Uterus (tissue), 4 donors: ENCODE results near the gene RARRES2. TPM values are rescaled to one million over a fixed set of nuclear protein-coding genes. Genes with fewer than 3 reads are reported as not detected.

Experiments used
- DNase-seq, 2 donors: peaks; one replicate each; pipeline ENCODE4 v3.0.0-alpha.2; 2019 to 2020
- H3K27ac ChIP-seq, 2 donors: fragments of 200-600 bp; sonication (generic); 1 replicate in 1 of 2; 2 replicates in 1 of 2; pipeline ENCODE4 v1.5.1; 2016 to 2018
- H3K27me3 ChIP-seq, 2 donors: fragments of 200-600 bp; sonication (generic); one replicate each; pipeline ENCODE4 v1.5.1; 2018 to 2019; ENCODE audit warnings: control low read depth in 1 of 2
- H3K36me3 ChIP-seq, 2 donors: fragments of 200-600 bp; sonication (generic); one replicate each; pipeline ENCODE4 v1.5.1; 2019; ENCODE audit warnings: control low read depth in 1 of 2
- H3K4me1 ChIP-seq, 2 donors: fragments of 200-600 bp; sonication (generic); one replicate each; pipeline ENCODE4 v1.5.1; 2018 to 2019; ENCODE audit warnings: control low read depth in 1 of 2
- H3K4me3 ChIP-seq, 2 donors: fragments of 200-600 bp; sonication (generic); 1 replicate in 1 of 2; 2 replicates in 1 of 2; pipeline ENCODE4 v1.5.1; 2018 to 2019; ENCODE audit warnings: mild to moderate bottlenecking in 1 of 2
- H3K9me3 ChIP-seq, 2 donors: fragments of 200-600 bp; sonication (generic); one replicate each; pipeline ENCODE4 v1.5.1; 2019; ENCODE audit warnings: control low read depth in 1 of 2
- CTCF ChIP-seq, 4 experiments: fragments of 200-600 bp in 2 of 4; fragments of 450-650 bp in 2 of 4; sonication (generic) in 2 of 4; IDR thresholded peaks; one replicate each; pipeline ENCODE4 v1.5.1; 2016 to 2019; ENCODE audit warnings: antibody characterized with exemption in 4 of 4, mild to moderate bottlenecking in 2 of 4, moderate library complexity in 1 of 4
- POLR2A ChIP-seq, 2 donors: fragments of 450-650 bp; IDR thresholded peaks; one replicate each; pipeline ENCODE4 v1.6.1; 2016; ENCODE audit warnings: antibody characterized with exemption in 2 of 2, mild to moderate bottlenecking in 1 of 2, moderate library complexity in 1 of 2
- intact Hi-C: fragments of 100-400 bp; cut with DNase I; formaldehyde crosslinking; loops from one replicate; pipeline ENCODE4 v1.15.1; 2023; ENCODE audit warnings: low total_unique reads
- total RNA-seq, 4 donors: library from RNA; depleted of rRNA in 3 of 4; stranded (reverse); fragments of >200 nt in 3 of 4; gene quantifications; one replicate each; pipeline versions ENCODE4 v1.1.0 to v1.2.4, GENCODE V29; 2014 to 2023
- donor health status: DM: yes; HTN: yes; CAD: no.

RARRES2 gene
- total RNA-seq, 4 donors from 2014 or later: 128 to 536 (median 236) TPM

- H3K36me3 ChIP-seq: no peaks in the 10 kb centered on the region
These were observed 28.5 kb upstream of the RARRES2 start for GRCh38 chr7:150369748-150370501.

DNA sequence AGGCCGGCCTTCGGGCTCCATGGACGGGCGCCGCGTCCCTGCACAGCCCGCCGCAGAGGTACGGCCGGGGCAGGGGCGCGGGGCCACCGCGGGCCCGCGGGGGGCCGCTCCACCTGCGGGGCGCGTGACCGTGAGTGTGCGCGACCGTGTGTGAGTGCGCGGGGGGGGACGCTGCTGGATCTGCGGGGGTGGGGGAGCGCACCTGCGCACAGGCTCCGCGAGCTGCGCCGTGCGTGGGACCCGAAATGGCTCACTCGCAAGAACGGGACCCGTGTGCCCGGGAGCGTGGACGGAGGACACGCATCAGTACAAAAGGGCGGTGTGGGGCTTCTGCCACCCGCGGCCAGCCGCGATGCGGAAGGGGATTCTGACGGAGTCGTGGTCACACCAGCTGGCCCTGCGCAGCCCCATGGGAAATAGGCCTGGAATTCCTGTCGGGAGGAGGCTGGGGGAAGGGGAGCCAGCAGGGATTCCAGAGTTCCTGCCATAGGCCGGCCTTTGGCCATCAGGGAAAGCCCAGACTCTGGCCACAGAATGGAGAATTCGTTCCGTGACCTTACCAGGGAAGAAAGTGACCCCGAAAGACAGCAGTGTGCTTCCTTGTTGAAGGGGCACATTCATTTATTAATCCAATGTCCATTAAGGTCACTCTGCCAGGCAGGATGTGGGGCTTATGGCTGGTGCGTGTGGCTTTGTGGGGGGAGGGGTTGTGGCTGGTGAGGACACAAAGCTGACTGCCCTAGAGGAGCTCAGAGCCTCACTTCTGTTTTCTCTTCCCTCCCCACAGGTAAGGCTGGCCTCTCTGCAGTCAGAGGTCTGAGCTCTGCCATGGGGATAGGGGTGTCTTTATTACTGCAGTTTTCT lies 27.7 kb upstream of the RARRES2 start:
- Histone ChIP-seq H3K4me1 (peaks cover 0 to 10% of the 10 kb centered on the region in 2 donors), H3K36me3 (no peaks in the 10 kb centered on the region), H3K27ac (peak overlapping the region; percentile 92 to 98), H3K27me3 (no peaks in the 10 kb centered on the region), H3K9me3 (no peaks in the 10 kb centered on the region), H3K4me3 (peak overlapping the region; percentile 57 to 83)
- intact Hi-C loops: no loop called here
- DNase-seq: peak; percentile 56 to 58
- TF ChIP-seq POLR2A (IDR thresholded peaks at IDR 0.05) (peak in 1 of 2 donors; percentile 41), CTCF (IDR thresholded peaks at IDR 0.05) (no peak)

More at GRCh38 chr7:150369748-150370501, 28.5 kb upstream of the RARRES2 start:
- intact Hi-C loops: no loop called here
- Histone ChIP-seq H3K27me3 (no peaks in the 10 kb centered on the region), H3K9me3 (no peaks in the 10 kb centered on the region), H3K4me1 (peaks cover 0 to 10% of the 10 kb centered on the region in 2 donors), H3K27ac (peak overlapping the region; percentile 92 to 98), H3K4me3 (peak overlapping the region; percentile 57 to 83)
- DNase-seq: no peak
- TF ChIP-seq POLR2A (IDR thresholded peaks at IDR 0.05) (no peak), CTCF (IDR thresholded peaks at IDR 0.05) (no peak)

- intact Hi-C loops: no loop called here
- Histone ChIP-seq H3K4me1 (peaks cover 0 to 10% of the 10 kb centered on the region in 2 donors), H3K27ac (peak within 1 kb of the TSS; percentile 92 to 98), H3K27me3 (no peaks in the 10 kb centered on the region), H3K36me3 (no peaks in the 10 kb centered on the region), H3K9me3 (no peaks in the 10 kb centered on the region), H3K4me3 (peak within 1 kb of the TSS; percentile 57 to 83)
- TF ChIP-seq POLR2A (IDR thresholded peaks at IDR 0.05) (peak; percentile 36 to 77), CTCF (IDR thresholded peaks at IDR 0.05) (peak in 1 of 4 experiments; percentile 27)
- DNase-seq: peak; percentile 90 to 92
These were observed 26.9 kb upstream of the RARRES2 start, which contains the start of gene REPIN1 for GRCh38 chr7:150368096-150368883. REPIN1 (plus strand) TSS chr7:150368822; CDS start chr7:150369712, 890 bp downstream.

- intact Hi-C loops: no loop called here
- no peak for TF ChIP-seq POLR2A (IDR thresholded peaks at IDR 0.05)
- TF ChIP-seq CTCF (IDR thresholded peaks at IDR 0.05): no peak
- no peaks in the 10 kb centered on the region for H3K36me3 ChIP-seq
- no peak for DNase-seq
- H3K4me1 ChIP-seq: peaks cover 0 to 10% of the 10 kb centered on the region in 2 donors
- no peaks in the 10 kb centered on the region for H3K27me3 ChIP-seq
- H3K4me3 ChIP-seq: peak overlapping the region; percentile 57 to 83
- H3K9me3 ChIP-seq: no peaks in the 10 kb centered on the region
- H3K27ac ChIP-seq: peak overlapping the region; percentile 92 to 98
These were observed 26.3 kb upstream of the RARRES2 start for GRCh38 chr7:150367677-150368095.
